Endometrial microvascular endothelial cells (primary cell): ENCODE data around the gene OXT. TPM values are rescaled to one million over a fixed set of nuclear protein-coding genes. Genes with fewer than 3 reads are reported as not detected.
"Not testable (repeated sequence)": the region's sequence is repeated elsewhere in the genome, so short reads cannot be mapped to it uniquely, and the experiment has no call there.

Experiments used
- in situ Hi-C: cut with HindIII; loops from 2 replicates; pipeline ENCODE4 v1.10.0; 2017; ENCODE audit warnings: low sequenced_read_pairs, low pct_unique_long_range_greater_than_20kb; ENCODE audit errors: inconsistent ontology term
- total RNA-seq: library from RNA; depleted of rRNA; stranded (reverse); fragments of >200 nt; gene quantifications from one replicate; pipeline ENCODE4 v1.2.3, GENCODE V29; 2015; ENCODE audit errors: inconsistent ontology term

OXT gene
- total RNA-seq, 1 donor from 2014 or later: not detected

DNA sequence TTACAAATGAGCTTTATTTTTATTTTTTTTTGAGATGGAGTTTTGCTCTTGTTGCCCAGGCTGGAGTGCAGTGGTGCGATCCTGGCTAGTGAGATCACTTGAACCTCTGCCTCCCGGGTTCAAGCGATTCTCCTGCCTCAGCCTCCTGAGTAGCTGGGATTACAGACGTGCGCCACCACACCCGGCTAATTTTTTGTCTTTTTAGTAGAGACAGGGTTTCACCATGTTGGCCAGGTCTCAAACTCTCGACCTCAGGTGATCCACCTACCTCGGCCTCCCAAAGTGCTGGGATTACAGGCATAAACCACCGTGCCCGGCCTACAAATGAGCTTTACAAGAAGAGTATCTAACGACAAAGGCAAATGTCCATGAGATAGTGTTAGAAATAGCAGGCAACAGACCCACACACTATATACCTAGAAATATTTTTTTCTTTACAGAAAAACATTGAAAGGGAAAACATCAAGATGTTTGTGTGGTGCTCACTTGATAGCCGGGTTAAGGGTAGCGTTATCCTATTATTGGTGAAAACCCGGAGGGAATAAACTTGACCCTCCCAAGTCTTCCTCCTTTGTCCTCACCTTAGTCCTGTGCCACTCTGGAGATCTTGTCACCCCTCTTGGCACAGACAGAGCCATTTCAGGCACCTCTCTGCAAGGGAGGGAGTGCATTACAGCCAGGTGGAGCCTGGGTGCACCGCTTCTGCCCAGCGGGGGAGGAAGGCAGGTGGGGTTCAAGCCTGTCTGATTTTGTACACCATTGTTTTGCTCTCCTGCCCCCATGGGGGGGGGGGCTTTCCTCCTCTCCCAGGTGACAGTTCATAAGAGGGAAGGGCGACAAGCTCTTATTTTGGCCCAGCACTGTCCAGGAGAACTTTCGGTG, 34.1 kb downstream of the OXT start:
- in situ Hi-C loops: no loop called here

DNA sequence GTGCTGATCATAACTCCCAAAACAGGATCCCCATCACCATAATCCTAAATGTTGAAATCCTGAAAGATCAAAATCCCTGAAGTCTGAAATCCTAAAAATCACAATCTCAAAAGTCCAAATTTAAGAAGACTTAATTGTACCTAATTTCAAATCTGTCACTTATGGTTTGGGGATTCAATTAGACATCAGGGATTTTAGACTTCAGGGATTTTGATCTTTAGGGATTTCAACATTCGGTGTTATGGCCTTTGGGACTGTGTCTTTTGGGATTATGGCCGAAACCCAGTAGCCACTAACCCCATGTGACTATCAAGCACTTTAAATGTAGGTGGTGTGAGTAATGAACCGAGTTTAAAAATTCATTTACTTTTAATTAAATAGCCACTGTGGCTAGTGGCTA, 34.8 kb downstream of the OXT start:
- in situ Hi-C loops: no loop called here

DNA sequence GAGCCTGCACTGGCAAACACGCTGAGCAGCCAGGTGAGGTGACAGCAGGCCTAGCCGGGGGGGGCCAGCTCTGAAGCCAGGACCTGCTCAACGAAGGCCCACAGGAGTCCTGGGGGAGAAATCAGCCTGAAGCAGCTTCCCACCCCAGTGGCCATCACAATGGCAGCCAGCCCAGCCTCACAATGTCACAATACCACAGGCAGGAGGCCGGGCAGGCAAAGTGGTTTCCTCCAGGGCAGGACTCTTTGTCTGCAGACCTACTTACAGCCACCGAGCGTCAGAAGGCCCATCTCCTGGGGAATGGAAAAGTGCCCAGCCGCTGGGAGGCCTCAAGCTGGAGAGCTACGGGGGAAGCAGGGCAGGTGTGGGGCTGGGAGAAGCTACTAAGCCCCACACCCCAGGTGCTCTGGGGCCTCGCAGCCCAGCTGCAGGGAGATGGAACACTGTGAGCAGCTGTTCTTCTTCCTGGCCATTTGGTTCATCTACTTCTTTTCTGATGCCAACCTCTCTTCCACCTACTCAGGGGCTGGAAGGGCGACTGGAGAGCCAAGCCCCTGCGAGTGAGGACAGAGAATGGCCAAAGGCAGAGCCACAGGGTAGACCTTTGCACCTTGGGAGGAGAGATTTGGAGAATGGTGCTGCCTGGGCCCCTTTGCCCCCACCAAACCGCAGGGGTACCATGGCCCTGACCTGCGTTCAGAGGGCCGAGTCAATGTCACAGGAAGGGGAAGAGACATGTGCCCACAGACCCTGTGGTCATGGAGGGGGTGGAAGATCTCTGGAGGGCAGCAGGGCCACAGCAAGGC, 35.4 kb downstream of the OXT start:
- in situ Hi-C loops: no loop called here

DNA sequence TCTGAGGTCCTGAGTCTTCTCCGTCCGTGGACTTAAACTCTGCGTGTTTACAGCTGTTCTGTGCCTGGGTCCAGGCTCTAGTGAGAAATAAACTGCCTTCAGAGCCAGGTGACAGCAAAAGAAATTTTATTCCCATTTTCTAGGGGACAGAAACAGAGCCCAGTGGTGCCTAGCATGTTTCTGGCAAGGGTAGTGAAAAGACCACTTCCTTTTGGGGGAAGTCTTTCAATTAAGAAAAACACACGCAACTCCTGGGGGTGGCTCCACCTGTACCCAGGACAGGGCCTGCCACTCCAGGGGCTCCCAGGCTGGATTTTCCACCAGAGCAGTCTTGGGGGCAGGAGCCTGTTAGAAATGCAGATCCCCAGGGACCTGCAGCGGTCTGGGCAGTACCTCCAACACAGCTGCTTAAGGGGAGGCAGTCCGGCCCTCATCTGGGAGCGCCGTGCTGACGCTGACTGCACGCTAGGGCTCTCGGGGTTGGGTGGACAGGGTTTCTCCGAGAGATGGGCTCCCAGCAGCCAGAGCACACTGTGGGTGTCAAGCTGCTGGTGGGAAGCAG, 36.1 kb downstream of the OXT start:
- in situ Hi-C loops: no loop called here

DNA sequence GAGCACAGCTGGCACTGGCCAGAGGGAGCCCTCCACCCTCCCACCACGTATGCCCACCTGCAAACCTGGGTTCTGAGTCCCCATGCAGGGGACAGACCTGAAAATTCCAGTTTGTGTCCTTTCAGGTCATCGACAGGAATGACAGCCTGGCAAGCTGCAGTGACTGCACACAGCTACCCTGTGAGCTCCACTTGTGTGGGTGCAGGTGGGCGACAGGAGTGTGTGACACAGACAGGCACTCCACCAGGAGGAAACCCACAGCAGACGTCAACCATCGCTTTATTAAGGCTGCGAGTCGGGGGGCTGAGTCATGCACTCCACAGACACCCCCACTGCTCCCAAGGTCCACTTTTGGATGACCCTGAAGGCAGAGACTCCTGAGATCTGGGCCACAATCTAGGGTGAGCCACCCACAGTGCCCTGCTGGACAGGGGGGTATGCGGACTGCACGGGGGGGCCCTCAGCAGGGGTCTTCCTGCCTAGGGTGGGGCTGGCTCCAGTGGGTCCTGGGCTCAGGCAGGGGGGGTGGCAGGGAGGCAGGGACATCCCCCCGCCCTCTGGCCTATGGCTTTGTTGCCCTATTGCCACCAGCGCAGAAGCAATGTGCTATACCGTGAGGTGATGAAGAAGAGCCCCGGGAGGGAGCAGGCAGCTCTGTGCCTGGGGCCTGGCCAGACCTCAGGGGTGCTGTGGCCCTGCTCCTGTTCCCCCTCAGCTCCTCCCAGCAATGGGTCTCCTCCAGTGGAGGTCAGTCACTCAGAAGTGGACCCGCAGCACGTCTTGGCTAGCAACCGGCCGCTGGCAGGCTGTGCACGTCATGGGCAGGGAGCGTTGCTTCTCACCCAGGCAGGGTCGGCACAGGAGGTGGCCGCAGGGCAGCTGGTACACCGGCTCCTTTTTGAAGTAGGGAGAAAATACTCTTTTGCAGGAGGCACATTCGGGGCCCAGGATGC, 38.2 kb downstream of the OXT start:
- in situ Hi-C loops: no loop called here

DNA sequence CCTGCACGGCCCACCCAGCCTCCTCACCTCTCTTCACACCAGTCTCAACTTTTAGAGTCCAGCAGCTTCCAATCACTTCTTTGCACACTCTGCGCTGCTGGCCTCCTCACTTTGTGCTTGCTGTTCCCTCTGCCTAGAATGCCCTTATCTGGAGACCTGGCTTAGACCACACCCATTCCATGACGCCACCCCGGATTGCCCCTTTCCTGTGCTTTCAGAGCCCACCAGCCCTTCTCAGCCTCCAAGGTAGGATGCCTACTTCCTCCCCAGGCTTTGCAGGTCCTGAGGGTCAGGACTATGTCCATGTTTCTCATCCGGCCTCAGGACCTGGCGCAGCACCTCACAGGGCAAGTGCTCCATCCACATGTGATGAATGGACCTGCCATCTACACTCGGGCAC, 40.1 kb downstream of the OXT start:
- in situ Hi-C loops: no loop called here

DNA sequence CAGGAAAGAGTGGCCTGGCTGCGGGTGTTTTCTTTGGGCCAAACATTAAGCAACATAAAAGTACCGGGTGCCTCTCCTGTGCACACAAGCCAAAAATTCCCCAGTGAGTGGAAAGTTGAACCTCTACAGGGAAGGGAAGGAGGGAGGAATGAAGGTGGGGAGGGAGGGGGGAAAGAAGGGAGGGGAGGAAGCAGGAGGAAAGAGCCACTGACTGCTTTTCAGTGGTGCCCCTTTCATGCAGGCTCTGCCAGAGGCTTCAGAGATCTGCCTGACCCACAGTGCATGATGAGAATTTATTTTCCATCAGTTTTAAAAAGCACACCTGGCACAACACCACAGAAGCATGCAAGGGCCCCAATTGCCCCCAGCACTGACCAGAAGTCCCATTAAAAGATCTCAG, 40.6 kb downstream of the OXT start:
- in situ Hi-C loops: no loop called here

DNA sequence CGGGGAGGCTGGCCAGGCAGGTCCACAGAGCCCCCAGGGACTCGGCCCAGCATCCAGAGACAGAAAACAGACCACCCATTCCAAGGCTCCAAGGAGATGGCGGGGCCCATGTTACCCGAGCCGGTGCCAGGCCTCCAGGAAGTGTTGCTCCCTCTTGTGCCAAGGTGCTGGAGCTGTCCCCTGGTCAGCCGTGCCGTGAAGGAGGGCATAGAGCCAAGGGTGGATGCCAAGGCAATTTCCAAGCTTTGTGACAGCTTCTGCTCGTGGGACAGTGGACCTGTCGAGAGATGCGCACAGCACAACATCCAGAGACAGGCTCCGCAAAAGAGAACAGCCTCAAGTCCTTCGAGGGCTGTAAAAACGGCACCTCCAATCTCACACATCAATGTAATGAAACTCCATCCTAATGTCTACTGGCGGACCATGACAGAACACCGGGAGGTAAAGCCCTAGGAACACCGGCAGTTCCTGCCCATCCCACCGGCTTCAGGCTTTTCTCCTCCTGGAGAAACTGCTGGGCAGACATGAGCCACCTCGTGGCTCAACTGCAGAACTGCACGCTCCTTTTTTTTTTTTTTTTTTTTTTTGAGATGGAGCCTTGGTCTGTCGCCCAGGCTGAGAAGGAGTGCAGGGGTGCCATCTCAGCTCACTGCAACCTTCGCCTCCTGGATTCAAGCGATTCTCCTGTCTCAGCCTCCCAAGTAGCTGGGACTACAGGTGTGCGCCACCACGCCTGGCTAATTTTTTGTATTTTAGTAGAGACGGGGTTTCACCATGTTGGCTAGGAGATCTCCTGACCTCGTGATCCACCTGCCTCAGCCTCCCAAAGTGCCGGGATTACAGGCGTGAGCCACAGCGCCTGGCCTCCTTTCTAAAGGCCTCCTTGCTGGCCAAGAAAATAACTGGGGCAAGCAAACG, 44.0 kb downstream of the OXT start:
- in situ Hi-C loops: no loop called here

DNA sequence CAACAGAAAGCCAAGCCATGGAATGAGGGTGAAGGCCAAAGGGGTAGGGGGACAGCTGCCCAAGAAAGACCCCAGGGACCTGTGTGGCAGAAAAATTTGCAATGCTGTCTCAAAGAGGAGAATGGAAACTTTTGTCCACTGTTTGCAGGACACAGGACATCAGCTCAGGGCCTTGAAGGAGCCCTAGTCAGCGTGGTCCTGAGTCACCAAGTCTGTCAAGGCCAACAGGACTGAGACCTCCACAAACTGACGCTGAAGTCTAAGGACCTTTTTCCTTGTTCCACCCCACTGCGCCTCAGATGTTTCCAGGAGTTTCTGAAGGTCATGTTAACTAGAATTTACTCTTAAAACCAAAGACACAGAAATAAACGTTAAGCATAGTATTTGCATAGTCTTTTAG, 44.9 kb downstream of the OXT start:
- in situ Hi-C loops: no loop called here

DNA sequence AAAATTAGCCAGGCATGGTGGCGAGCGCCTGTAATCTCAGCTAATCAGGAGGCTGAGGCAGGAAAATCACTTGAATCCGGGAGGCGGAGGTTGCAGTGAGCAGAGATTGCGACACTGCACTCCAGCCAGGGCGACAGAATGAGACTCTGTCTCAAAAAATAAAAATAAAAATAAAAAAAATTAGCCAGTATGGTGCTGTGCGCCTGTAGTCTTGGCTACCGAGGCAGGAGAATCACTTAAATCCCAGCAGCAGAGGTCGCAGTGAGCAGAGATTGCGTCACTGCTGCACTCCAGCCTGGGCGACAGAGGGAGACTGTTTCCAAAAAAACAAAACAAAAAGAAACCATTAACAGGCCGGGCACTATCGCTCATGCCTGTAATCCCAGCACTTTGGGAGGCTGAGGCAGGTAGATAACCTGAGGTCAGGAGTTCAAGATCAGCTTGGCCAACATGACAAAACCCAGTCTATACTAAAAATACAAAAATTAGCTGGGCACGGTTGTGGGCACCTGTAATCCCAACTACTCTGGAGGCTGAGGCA, 46.5 kb downstream of the OXT start:
- in situ Hi-C loops: not testable (repeated sequence)

DNA sequence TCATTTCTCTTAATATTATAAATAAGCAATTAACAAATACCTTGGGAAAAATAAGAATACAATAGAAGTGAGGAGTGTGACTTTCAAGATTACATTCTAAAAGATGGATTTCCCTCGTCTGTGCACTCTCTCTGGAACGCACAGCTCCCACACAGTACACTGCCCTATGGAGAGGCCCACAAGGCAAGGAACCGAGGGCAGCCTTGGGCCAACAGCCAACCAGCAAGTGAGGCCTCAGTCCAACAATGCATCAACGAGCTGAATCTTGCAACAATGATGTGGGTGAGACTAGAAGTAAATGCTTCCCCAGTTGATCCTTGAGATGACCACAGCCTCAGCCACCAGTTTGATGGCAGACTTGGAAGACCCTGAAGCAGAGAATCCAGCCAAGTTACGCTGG, 47.6 kb downstream of the OXT start:
- in situ Hi-C loops: no loop called here

DNA sequence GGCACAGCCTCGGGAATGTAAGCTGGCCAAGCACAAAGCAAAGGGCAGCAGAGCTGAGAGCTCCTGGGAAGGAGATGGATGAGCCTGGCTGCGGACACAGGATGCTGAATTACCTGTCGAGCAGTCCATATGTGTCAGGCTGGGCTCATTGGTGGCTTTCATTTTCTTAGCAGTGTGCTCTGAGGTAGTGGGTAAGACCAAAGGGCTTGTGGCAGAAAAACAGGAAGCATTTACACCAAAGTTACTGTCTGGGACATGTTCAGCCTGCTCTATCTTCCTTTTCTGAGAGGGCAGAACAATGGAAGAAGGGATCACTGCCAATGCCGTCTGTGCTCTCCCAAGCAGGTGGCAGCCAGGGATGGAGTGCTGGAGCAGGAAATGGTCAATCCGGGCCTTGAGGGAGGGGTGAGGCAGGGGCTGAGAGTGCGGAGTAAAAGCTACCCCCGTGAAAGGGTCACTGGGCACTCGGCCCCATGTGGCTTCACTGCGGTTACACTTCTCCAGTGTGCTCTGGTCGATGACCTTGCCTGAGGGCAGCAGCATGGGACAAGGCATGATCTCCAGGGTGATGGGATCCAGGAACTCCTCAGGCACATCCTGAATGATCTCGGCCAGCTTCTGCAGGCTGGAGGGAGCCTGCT, 50.0 kb downstream of the OXT start:
- in situ Hi-C loops: no loop called here

Other genes starting within 250 kb of the OXT start
- gene PCED1A, start 231.0 kb upstream of the OXT start, total RNA-seq: 13.0 TPM
- gene VPS16, start 230.9 kb upstream of the OXT start, total RNA-seq: 46.1 TPM
- gene PTPRA, start 198.1 kb upstream of the OXT start, total RNA-seq: 53.5 TPM
- not detected for gene GNRH2, start 28.0 kb upstream of the OXT start, total RNA-seq
- gene MRPS26, start 25.6 kb upstream of the OXT start, total RNA-seq: 46.9 TPM
- gene AVP, start 13.1 kb downstream of the OXT start, total RNA-seq: not detected
- gene FASTKD5, start 88.2 kb downstream of the OXT start, total RNA-seq: 23.8 TPM
- gene UBOX5, start 88.2 kb downstream of the OXT start, total RNA-seq: 1.4 TPM
- 1.8 TPM for gene LZTS3, start 101.9 kb downstream of the OXT start, total RNA-seq
- gene DDRGK1, start 133.1 kb downstream of the OXT start, total RNA-seq: 56.7 TPM
- gene ITPA, start 137.9 kb downstream of the OXT start, total RNA-seq: 90.0 TPM
- gene SLC4A11, start 167.6 kb downstream of the OXT start, total RNA-seq: 1.3 TPM